GM10266 (cell line): Measurements from ENCODE around the gene CDH4.

Experiments
- DNase-seq: peaks from one replicate; pipeline ENCODE4 v3.0.0; 2012; ENCODE audit errors: extremely low spot score
- CTCF ChIP-seq: IDR thresholded peaks from 2 replicates; pipeline ENCODE4 v1.5.1; 2012; ENCODE audit warnings: mild to moderate bottlenecking, low read depth; ENCODE audit not compliant: control insufficient read depth, insufficient read depth; ENCODE audit errors: missing control alignments

Gene CDH4

GRCh38 chr20:61726979-61727378, 474.9 kb downstream of the CDH4 start:
- DNase-seq, result no peak
- TF ChIP-seq CTCF, result no peak

GRCh38 chr20:61727761-61728160, 475.7 kb downstream of the CDH4 start:
- TF ChIP-seq CTCF, result no peak
- DNase-seq, result no peak

- DNase-seq, result no peak
- no peak for TF ChIP-seq CTCF
Measured at GRCh38 chr20:61728326-61728725, 476.3 kb downstream of the CDH4 start.

- no peak for TF ChIP-seq CTCF
- DNase-seq, result no peak
Measured at GRCh38 chr20:61728786-61729770, 477.0 kb downstream of the CDH4 start.

DNA sequence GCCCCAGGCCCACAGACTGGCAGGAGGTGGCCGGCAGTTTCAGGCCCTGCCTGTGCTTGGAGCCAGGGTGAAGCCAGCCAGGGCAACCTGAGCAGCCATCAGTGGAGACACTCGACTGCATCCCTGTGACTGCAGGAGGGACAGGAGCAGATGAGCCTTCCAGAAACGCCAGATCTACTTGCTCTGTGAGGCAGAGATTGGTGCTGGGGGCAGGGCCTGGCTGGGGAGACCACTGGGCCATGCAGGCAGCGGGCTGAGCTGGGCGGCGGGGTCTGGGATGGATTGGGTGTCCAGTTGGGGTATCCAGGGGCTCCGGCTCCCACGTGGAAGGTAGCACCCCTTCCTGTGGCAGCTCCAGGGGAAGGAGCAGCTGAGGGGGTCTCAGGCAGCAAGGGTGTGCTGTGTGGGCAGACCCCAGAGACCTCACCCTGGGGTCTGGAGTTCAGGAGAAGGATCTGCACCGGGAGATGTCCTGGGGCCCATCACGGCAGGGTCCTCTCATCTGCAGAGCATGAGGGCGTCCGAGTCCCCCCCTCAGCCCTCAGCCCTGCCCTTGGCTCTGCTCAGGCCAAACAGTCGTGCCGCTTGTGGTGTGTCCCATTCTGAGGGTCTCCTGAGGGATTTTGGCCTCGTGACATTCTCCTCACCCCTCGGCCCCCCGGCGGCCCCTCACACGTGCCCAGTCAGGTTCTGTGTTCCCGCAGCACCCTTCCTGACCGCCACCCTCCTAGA, 478.7 kb downstream of the CDH4 start:
- no peak for TF ChIP-seq CTCF
- no peak for DNase-seq

DNA sequence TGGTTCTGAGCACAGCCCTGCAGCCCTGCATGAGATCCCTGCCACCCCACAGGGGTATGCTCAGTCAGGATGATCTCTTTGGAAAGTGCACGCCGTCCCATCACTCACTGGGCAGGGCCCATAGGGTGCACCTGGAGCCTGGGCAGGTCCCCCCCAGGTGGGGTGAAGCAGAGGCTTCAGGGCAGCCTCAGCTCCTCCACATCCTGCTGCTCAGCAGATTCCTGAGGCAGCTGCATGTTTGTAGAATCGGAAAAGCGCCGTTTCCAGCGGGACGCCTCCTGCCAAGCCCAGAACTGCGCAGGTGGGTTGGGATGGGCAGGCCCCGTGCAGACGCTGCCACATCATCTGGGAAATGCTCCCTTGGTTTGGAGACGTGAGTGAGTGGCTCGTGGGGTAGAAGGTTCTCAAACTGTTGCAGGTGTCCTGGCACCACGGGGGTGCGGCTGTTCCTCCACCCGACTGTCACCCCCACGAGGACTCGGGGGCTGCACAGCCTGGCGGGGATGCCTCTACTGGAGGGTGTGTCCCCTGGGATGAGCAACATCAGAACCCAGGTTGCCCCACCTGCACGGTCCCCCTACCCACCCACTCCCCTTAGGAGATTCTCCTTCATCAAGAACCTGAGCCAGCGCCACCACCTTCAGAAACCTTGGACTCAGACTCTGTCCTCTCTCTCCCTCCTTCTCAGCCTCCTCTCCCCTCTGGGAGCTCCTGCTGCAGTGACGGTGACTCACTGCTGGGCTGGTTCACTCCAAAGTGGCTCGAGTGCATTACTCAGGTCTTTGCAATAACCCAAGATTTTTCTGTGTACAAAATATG, 479.5 kb downstream of the CDH4 start:
- DNase-seq, result no peak
- TF ChIP-seq CTCF, result no peak
